AML-193 (cell line): ENCODE measurements around the gene TMEM145.
A peak's percentile ranks its signal among the peaks of the same experiment; 100 is the strongest.

ENCODE experiments used
- DNase-seq, 2 experiments: peaks; one replicate each; lab custom pipeline; 2025; lab: John Stamatoyannopoulos, UW

TMEM145 gene

DNA sequence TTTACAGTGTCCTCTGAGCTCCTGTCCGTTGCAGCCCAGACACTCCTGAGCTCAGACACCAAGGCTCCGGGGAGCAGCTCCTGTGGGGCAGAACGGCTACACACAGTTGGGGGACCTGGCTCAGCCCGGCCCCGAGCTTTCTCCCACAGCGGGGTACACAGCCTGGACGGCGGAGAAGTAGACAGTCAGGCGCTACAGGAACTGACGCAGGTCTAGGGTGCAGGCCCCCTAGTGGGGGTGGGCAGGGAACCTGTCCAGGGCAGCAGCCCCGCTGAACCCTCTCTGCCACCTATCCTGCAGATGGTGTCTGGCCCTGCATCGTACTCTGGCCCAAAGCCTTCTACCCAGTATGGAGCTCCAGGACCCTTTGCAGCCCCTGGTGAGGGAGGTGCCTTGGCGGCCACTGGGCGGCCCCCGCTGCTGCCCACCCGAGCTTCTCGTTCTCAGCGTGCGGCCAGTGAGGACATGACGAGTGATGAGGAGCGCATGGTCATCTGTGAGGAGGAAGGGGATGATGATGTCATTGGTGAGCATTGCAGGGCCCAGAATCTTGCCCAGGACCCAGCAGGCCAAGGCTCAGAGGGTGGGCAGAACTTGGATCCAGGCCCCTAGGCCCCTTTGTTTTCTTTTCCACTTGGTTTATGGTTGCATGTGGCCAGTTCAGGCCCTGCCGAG lies 24.1 kb upstream of the TMEM145 start:
- no peak for DNase-seq

DNA sequence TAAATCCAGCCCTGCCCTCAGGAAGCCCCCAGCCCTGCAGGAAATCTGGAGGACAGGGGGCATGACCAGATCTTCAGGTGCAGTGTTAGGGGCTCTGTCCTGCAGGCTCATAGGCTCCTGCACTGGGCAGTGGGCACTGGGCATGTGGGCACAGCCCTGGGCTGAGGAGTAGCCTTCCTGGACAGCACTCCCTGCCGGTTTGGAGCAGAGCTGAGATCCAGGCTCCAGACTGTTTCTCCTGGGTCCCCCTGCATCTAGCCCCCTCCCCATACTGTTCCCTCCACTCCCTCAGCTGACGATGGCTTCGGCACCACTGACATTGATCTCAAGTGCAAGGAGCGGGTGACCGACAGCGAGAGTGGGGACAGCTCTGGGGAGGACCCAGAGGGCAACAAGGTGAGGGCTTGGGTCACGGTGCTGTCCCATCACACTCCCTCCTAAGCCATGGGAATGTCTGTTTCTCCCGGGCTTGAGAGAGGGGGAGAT lies 23.5 kb upstream of the TMEM145 start:
- no peak for DNase-seq

DNA sequence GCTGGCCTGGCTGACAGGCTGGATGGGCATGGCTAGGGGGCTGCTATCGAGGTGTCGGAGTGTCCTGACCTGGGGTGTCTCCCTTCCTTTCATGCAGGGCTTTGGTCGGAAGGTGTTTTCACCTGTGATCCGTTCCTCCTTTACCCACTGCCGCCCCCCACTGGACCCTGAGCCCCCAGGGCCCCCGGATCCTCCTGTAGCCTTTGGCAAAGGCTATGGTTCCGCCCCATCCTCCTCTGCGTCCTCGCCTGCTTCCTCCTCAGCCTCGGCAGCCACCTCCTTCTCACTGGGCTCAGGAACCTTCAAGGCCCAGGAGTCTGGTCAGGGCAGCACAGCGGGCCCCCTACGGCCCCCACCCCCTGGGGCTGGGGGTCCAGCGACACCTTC lies 23.0 kb upstream of the TMEM145 start:
- no peak for DNase-seq

DNA sequence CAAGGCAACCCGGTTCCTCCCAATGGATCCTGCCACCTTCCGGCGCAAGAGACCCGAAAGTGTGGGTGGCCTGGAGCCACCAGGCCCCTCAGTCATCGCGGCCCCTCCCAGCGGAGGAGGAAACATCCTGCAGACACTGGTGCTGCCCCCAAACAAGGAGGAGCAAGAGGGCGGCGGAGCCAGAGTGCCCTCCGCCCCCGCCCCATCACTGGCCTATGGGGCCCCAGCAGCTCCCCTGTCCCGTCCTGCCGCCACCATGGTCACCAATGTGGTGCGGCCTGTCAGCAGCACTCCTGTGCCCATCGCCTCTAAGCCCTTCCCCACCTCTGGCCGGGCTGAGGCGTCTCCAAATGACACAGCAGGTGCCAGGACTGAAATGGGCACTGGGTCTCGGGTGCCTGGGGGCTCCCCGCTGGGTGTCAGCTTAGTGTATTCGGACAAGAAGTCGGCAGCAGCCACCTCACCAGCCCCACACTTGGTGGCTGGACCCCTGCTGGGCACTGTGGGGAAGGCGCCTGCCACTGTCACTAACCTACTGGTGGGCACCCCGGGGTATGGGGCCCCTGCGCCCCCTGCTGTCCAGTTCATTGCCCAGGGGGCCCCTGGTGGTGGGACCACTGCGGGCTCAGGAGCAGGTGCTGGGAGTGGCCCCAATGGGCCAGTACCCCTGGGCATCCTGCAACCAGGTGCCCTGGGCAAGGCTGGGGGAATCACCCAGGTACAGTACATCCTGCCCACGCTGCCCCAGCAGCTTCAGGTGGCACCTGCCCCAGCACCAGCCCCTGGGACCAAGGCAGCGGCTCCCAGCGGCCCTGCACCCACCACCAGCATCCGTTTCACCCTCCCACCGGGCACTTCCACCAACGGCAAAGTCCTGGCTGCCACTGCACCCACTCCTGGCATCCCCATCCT lies 22.3 kb upstream of the TMEM145 start:
- peak; percentile 7 to 40 for DNase-seq

DNA sequence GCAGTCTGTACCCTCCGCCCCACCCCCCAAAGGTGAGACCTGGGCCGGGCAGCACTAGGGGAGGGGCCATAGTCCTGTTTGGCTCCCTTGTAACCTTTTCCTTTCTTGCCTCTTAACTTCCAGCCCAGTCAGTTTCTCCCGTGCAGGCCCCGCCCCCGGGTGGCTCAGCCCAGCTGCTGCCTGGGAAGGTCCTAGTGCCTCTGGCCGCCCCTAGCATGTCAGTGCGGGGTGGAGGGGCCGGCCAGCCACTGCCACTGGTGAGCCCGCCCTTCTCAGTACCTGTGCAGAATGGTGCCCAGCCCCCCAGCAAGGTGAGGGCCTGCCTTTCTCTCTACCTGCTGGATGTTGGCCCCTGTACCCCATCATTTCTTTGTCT lies 21.7 kb upstream of the TMEM145 start:
- no peak for DNase-seq

DNA sequence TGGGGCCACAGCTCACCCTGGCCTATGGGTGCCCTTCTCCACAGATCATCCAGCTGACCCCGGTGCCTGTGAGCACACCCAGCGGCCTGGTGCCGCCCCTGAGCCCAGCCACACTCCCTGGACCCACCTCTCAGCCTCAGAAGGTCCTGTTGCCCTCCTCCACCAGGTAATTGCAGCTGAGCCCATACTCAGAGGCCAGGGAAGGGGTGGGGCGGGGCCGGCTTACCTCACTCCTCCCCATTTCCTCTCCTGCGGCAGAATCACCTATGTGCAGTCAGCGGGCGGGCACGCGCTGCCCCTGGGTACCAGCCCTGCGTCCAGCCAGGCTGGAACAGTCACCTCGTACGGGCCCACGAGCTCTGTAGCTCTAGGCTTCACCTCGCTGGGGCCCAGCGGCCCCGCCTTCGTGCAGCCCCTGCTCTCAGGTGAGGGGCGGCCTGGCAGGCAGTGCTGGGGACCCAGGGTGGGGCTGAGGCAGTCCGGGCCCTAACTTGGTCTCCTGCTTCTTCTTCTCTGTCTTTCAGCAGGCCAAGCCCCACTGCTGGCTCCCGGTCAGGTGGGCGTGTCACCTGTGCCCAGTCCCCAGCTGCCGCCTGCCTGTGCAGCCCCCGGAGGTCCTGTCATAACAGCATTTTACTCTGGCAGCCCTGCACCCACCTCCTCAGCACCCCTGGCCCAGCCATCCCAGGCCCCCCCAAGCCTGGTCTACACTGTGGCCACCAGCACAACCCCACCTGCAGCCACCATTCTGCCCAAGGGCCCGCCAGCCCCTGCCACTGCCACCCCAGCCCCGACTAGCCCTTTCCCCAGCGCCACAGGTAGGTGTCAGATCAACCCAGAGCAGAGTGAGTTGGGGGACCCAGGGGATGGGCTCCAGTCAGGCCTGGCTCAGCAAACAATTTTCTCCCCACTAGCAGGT lies 20.8 kb upstream of the TMEM145 start:
- DNase-seq, result no peak

DNA sequence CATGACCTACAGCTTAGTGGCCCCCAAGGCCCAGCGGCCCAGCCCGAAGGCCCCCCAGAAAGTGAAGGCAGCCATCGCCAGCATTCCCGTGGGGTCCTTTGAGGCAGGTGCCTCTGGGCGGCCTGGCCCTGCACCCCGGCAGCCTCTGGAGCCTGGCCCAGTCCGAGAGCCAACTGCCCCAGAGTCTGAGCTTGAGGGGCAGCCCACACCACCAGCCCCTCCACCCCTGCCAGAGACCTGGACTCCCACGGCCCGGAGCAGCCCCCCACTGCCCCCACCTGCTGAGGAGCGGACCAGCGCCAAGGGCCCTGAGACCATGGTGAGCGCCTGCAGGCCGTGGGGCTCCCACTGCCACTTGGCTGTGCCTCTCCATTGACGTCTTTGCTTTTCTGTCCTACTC lies 20.1 kb upstream of the TMEM145 start:
- no peak for DNase-seq

DNA sequence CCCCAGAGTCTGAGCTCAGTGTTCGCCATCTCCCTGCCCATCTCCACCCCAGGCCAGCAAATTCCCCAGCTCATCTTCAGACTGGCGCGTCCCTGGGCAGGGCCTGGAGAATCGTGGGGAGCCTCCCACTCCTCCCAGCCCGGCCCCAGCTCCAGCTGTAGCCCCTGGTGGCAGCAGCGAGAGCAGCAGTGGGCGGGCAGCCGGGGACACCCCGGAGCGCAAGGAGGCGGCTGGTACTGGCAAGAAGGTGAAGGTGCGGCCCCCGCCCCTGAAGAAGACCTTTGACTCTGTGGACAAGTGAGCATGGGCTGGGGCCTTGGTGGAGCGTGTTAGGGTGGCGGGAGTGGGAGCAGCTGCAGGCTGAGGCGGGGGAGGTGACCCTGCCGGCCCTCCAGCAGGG lies 19.6 kb upstream of the TMEM145 start:
- DNase-seq, result no peak

DNA sequence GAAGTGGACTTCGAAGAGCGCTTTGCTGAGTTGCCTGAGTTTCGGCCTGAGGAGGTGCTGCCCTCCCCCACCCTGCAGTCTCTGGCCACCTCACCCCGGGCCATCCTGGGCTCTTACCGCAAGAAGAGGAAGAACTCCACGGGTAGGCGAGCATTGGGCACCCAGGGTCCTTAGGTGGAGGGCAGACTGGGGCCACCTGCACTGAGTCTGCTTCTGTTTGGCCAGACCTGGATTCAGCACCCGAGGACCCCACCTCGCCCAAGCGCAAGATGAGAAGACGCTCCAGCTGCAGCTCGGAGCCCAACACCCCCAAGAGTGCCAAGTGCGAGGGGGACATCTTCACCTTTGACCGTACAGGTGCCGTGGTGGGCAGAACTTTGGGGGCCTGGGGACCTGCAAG lies 19.2 kb upstream of the TMEM145 start:
- no peak for DNase-seq

DNA sequence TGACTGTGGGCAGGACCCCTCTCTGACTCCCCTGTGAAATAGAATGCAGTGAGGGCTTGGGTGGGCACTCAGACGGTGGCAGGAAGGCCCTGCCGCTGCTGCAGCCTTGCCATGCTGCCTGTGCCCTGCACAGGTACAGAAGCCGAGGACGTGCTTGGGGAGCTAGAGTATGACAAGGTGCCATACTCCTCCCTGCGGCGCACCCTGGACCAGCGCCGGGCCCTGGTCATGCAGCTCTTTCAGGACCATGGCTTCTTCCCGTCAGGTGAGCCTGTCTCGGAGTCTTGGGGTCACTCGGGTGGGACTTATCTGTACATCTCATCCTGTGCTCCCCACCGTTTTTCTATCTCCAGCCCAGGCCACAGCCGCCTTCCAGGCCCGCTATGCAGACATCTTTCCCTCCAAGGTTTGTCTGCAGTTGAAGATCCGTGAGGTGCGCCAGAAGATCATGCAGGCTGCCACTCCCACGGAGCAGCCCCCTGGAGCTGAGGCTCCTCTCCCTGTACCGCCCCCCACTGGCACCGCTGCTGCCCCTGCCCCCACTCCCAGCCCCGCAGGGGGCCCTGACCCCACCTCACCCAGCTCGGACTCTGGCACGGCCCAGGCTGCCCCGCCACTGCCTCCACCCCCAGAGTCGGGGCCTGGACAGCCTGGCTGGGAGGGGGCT lies 18.5 kb upstream of the TMEM145 start:
- DNase-seq, result no peak

DNA sequence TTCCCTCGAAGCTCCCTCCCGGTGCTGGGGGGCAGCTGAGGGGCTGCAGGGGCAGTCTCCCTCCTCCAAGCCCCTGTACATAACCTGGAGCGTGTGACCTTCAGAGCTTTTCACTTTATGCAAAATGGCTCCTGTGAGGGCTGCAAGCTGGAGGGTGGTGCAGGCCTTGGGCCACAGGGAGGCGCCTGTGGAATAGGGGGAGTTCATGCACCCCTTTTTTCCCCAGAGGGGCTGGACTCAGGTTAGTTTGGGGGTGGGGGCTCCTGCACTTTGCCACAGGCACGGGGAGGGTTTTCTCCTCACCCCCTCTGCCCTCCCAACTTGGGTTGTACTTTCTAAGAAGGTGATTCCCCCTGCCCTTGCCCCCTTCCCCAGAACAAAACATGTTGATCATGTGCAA lies 17.8 kb upstream of the TMEM145 start:
- no peak for DNase-seq

DNA sequence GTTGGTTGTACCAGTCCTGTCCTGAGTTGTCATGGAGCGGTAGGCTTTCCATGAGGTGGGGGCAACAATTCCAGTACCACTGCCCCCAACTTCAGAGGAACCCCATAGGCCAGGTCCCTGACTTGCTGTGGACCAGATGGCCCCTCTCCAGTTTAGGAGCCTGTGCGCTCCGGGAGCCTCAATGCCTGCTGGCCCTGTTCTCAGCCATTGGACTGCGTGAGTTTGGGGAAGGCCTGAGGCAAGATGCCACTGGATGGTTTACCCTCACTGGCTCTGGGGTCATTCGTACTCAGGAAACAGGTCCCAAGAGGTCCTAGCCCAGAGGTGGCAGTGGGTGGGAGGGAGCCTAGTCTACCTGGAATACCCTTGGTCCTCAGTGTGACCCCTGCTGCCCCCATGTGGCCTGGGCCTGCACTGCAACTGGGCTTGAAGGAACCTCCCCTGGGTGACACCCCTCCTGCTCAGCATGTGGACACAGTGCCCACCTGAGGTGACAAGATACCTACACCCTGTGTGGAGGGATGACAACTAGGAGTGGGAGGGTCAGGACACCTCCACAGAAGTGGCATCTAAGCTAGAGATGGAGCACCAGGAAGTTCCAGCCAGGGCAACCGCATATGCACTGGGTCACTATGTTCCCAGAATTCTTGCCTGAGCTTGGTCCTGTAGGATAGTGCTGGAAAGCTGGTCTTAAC lies 17.1 kb upstream of the TMEM145 start:
- peak; percentile 13 to 46 for DNase-seq

DNA sequence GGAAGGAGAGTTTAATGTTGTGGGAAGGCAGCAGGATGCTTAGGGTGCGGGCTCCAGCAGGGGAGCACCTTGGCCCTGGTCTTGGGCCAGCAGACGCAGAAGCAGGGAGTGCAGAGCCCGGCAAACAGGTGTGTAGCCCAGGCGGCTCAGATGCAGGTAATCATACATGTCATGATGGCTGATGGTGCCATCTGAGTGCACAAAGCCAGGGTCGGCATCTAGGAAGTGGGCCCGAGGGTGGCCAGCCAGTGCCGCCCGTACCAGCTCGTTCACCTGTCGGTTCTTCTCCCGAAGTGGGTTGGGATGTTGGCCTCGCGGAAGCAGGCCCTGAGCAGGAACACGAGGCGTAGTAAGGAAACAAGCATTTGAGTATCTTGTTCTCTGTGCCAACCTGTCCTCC lies 16.1 kb upstream of the TMEM145 start:
- DNase-seq, result no peak

DNA sequence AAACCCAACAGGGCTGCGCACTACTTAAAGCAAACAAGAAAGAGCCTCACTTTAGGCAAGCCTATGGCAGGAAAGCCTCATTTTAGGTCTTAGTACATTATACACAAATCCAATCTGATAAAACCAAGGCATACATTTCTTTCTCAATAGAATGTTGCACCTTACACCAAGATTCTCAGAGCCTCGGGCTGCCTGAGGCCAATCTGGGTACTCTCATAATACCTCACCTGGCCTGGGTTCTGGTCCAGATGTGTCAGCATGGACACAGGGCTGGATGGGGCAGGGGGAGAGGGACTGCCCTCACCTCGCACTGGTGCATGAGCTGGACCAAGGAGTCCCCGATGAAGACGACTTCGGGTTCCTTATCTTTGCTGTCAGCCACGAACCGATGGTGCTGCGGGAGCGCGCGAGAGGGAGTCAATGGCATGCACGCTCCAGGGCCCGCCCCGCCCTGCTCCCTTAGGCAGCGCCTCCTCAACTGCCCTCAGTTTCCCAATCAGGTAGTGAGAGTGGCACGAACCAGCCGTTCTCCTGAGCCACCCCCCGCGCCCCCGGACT lies 11.4 kb upstream of the TMEM145 start, which contains the start of gene PRR19:
PRR19 (plus strand) TSS at position 487 of the 558 bp plus-strand sequence. CDS start 7,453 bp downstream, outside the sequence.
- DNase-seq, result peak; percentile 10 to 21

DNA sequence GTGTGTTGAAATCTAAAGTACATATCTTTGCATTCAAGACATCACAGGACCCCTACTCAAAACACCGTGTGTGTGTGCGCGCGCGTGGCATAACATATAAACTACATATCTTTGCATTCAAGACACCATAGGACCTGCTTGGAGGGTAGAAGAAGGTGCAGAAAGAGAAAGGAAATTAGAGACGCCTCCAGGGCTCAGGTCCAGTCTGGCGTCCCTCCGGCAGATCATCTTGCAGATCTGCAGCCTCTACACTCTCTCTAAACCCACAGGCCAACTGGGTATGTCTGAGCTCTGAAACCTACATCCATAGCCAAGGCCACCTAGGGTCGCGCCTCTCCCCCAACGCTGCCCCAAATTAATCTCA lies 10.0 kb upstream of the TMEM145 start:
- DNase-seq, result no peak

DNA sequence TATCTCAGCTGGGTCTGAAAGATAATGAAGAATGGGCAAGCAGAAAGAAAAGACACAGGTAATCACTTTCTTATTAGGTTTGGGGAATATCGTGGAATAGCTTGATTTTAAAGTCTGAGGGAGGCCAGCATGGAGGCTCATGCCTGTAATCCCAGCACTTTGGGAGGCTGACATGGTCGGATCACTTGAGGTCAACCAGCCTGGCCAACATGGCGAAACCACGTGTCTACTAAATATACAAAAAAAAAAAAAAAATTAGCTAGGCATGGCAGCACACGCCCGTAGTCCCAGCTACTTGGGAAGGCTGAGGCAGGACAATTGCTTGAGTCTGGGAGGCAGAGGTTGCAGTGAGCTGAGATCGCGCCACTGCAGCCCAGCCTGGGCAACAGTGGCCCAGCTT lies 9.2 kb upstream of the TMEM145 start:
- DNase-seq, result no peak

DNA sequence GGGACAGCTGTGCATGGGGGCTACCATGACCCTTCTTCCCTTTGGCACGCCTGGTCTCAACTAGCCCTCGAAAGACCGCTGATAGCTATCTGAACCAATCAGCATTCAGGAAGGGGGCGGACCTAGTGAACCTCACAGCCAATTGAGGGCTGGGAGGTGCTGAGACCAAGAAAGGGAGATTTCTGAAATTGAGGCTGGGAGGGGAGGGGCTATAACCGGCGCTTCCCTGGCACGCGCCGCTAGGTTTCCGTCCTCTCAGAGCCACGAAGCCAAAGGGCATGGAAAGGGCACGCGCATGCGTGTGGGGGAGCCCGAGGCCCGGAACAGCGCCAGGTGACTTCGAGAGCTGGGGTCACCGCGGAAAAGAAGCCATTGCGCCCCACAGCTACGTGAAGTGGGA lies 6.5 kb upstream of the TMEM145 start:
- DNase-seq, result no peak

DNA sequence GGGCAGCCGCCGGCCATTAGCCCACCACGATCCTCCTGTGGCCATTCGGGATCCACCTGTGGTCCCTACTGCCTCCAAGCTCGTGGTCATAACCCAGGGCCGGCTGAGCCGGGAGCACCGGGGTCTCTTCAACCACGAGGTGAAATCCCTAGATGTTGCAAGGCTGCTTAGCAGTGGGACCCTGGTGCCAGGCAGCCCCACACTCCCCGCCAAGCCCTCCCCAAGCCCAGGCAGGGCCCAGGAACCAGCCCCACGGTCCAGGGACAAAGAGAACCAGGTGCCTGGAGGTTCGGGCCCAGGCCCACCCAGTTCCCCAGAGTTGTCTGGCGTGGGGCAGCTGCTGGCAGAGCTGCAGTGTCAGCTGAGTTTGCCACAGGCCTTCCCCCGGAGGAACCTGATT lies 3.4 kb upstream of the TMEM145 start:
- DNase-seq, result no peak

DNA sequence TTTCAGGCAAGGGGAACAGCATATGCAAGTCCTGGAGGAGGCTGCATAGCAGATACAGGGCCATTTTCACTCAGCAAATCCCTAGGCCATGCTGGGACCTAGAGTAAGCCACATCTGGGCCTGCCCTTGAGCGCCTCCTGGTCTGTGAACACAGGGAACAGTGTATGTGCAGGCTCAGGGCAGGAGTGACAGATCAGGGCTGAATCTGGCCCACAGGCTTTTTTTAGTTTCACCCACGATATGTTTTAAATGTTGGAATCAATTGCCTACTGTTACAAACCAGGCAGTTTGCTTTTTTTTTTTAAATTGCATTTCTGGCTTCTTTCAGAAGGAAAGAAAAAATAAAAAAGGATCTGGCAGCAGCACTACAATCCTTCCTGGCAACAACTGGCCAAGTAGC lies 1.5 kb upstream of the TMEM145 start:
- peak in 1 of 2 experiments; percentile 7 for DNase-seq

DNA sequence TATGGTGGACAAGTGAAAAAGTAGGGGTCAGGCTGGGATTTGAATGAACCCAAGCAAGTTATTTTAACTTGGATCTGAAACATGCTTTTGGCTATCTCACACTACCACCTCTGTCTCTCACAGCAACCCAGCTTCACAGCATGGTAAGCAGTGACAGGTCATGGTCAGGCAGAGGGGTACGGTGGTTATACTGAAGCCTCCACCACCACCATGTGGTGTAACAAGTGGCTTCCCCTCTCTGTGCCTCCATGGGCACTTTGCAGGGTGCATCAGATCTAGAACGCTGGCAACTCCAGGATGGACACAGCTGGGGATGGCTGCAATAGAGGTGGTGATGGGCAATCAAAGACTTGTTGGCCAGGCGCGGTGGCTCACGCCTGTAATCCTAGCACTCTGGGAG lies 739 bp upstream of the TMEM145 start:
- DNase-seq, result no peak
